Activated CD8-positive, alpha-beta memory T cell treated with anti-CD3 and anti-CD28 coated beads for 24 hours (primary cell): Measurements from ENCODE around the gene FAM114A1.
"Not testable (repeated sequence)": the region's sequence is repeated elsewhere in the genome, so short reads cannot be mapped to it uniquely, and the experiment has no call there.

Experiments
- DNase-seq: peaks from one replicate; pipeline ENCODE4 v3.0.0-alpha.2; 2020

FAM114A1 gene

DNA sequence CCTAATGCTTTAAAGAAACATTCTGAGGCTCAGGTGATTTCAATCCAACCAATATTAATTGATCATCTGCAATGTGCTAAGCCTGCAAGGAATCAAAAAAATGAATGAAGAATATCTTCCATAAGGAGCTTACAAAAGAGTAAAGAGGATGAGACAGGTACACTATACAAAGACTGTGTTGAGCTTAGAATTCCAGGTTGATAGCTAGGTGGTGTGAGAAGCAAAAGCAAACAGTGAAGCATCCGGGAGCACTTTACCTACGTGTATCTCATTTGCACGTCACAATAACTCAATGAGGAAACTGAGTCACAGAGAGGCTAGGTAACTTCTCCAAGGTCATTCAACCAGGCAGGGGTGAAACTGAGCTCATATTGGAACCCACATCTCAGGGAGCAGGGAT, 37.1 kb downstream of the FAM114A1 start:
- no peak for DNase-seq

DNA sequence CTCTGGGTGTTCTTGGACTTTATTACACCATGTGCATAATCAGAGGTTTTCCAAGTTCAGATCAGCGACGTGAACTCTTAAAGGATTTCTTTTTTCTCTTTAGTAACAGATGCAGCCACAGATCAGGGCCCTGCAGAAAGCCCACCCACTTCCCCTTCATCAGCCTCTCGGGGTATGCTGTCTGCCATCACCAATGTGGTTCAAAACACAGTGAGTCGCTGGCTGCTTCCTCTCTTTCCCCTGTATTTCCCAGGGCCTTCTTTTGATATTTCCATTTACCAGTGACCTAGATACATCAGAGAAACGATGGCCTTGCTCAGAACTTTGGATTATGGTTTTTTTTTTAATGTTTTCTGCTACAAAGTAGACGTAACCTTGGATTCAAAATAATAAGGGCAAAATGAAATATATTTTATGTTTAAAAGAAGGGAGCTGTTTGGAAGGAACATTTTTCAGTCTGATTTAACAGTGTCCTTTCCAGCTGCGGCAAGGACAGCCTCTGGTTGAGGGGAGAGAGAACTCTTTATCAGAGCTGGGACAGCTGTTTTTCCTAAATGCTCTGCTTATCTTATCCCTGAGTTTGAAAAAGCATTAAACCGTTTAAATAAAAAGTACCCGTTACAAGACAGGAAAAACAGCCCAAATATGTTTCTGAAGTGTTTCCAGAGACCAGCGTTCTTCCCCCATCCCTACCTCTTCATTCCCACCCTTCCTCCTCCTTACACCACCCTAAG, 38.2 kb downstream of the FAM114A1 start:
- no peak for DNase-seq

DNA sequence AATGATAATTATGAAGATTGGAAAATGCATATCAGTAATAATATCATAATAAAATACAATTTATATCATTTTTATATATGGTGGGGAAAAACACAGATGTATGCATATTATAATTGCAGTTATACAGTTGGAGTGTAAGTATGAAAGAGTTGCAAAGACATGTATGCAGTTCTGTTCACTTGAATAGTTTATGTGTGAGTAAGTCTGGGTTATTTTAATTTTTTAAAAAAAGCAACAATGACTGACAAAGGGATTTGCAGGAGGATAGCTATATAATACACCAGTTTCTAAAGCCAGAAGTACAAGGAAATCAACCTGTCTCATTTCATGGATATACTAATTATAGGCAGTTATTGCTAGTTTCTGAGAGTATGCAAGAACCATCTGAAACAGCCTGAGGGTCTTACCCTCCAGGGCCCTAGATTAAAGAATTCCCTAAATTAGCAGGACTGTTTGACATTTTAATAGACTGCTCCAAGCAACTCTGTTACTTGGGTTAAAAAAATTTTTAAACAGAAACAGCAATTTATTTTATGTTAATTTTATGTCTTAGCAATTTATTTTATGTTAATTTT, 40.2 kb downstream of the FAM114A1 start:
- no peak for DNase-seq

DNA sequence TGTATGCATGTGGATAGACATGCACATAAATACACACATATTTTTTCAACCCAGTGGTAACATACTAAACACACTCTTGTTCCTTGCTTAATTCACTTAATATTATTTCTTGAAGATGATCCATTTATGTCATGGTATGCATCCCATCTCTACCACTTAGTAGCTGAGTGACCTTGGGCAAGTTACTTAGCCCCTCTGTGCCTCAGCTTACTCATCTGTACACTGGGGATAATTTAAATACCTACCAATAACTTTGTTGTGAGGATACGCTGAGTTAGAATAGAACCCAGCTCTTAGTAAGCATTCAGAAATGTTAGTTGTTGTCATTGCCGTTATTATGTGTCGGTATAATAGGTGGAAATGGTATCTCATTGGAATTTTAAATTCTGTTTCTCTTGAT, 41.4 kb downstream of the FAM114A1 start:
- DNase-seq: no peak

DNA sequence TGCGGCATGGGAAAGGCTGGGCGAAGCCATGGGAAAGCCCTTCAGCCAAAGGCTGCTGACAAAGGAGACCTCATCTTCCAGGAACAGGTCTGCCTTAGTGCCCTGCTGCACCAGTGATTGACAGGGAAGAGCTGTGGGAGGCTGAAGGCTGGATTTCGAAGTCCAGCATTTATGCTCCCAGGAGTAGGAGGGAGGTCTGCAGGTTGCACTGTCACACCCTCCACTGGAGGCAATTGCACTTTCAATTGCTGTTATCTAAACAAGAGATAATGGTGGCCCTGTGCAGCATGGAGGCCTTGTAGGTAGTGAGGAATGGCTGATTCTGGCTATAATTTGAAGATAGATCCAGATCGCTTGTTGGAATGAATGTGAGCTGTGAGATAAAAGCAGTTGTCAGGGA, 43.7 kb downstream of the FAM114A1 start:
- DNase-seq: no peak

DNA sequence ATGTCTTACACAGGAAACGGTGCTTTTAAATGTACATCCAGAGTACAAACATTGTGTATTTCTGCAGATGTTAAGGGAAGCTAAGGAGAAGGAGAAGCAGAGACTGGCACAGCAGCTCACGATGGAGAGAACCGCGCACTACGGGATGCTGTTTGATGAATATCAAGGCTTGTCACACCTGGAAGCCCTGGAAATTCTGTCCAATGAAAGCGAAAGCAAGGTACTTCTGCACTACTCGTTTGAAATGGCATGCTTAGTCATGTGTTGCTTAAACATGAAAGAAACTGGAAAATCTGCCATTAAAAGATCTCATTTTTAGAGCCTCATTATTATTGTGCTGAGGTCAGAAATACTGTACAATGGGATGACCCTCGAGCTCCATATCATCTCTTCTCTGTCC, 47.2 kb downstream of the FAM114A1 start:
- DNase-seq: no peak

DNA sequence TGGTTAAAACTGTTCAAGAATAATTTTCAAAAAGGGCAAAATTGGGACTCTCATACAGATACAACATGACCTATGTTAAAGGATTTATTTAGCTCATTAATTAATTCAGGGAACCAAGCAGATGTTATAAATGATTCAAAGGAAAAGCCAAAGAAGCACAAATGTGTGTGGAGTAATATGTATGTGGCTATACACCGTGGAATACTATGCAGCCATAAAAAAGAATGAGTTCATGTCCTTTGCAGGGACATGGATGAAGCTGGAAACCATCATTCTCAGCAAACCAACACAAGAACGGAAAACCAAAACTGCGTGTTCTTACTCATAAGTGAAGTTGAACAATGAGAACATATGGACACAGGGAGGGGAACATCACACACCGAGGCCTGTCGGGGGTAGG, 48.7 kb downstream of the FAM114A1 start:
- not testable (repeated sequence) for DNase-seq

DNA sequence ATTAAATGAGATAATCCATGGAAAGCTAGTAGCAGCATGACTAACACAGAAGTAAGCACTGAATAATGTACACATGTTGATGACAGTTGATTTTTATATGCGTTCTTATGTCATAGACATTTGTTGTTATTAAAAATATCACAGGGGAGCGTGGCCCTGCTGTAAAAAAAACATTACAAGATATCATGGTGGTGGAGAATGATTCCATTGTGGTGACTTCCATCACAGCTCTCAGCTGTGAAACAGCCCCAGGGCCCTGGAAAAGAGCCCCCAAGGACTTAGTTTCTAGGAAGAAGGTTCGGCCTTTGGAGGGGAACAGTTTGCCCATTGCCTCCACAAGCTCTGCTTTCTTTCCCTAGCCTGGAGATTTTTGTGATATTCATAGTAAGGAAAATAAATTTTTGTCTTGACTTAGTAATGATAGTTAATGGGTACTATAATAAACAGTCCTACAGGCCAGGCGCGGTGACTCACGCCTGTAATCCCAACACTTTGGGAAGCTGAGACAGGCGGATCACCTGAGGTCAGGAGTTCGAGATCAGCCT, 49.9 kb downstream of the FAM114A1 start:
- no peak for DNase-seq

DNA sequence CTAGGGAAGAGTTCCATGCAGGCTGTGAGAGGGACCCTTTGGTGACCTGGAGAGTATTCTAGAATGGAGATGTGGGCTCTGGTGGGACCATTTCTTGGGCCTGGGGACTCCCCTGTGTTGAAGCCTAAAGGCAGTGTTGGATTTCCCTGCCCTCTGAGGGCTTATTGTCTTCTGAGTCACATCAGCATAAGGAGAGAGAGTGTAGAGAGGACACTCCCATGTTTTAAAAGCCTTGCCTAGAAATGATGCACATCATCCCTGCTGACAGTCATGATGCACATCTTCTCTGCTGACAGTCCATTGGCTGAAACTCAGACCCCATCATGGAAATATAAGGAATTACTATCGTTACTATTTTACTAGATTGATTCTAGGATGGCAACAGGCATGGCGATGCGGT, 51.9 kb downstream of the FAM114A1 start:
- no peak for DNase-seq

DNA sequence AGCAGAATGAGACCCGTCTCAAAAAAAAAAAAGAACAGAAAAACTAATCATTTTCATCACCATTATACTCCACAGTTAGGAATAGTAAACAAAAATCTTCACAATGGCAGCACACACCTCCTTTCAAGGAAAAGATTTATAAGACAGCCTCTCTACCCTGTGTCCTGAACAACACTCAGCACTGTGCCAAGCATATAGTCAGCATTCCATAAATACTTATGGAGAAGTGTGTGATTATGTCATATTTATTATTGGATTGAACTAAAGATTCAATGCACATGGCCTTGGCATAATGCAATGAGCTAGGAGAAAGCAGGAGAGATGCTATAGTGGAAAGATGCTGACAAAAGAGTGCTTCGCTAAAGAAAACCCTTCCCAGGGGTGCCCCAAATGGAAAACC, 52.6 kb downstream of the FAM114A1 start:
- DNase-seq: no peak

DNA sequence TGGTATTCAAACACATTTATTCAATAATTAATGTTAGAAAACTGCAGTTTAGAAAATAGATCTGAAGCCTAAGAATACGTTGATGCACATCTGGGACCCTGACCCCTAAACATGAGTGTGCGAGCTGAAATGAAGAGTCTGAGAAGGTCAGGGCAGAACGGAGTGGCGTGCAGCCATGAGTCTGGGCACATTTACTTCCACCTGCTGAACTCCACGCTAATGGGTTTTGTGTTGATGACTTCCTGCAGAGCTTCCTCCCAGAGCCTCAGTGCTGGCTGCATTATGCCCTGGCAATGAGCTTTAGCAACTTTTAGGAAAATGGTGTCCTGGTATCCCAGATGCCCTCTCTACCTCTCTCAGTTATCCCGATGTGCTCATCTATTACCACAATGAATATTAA, 53.1 kb downstream of the FAM114A1 start:
- no peak for DNase-seq

DNA sequence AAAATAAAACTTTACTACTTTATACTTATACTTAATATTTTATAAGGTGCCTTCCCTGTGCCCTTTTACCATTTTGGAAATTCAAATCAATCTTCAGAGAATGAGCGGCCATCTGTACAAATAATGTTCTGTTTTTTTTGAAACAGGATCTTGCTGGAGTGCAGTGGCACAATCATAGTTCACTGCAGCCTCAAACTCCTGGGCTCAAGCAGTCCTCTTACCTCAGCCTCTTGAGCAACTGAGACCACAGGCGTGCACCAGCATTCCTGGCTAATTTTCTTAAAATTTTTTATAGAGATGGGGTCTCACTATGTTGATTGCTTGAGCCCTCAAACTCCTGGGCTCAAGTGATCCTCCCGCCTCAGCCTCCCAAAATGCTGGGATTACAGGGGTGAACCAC, 53.5 kb downstream of the FAM114A1 start:
- DNase-seq: no peak

DNA sequence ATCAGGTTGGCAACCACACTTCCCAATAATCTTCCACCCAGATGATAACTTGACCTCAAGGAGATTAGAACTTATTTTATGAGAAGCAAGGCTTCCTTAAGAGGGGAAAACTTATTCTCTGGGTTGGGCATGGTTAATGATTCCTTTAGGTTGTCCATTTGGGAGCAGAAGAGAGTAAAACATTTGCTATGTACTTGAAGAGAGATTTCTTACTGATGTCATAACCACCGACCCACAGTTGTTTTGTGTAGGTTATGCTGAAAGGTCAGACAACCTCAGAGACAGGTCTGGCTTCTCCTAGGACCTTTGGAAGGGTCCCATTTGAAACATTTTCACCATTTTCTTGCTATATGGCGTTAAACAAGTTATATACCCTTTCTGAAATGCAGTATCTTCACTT, 56.1 kb downstream of the FAM114A1 start:
- no peak for DNase-seq

DNA sequence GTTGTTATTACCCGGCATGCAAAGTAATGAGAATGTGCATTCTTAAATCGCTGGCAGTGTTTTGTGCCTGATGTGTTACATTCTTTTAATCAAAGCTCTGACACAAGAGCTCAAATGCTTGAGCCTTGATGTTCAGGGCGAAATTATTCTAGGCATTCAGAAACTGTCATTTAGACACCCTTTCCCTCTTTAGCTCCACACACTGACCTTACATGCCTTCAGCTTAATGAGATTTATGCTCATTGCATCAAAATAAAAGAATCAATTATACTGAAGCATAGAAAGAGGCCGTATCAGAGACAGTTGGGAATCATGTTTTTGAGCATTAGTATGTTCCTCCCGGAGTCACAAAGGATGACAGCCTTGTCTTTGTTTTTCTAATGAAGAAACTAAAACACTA, 56.7 kb downstream of the FAM114A1 start:
- no peak for DNase-seq

DNA sequence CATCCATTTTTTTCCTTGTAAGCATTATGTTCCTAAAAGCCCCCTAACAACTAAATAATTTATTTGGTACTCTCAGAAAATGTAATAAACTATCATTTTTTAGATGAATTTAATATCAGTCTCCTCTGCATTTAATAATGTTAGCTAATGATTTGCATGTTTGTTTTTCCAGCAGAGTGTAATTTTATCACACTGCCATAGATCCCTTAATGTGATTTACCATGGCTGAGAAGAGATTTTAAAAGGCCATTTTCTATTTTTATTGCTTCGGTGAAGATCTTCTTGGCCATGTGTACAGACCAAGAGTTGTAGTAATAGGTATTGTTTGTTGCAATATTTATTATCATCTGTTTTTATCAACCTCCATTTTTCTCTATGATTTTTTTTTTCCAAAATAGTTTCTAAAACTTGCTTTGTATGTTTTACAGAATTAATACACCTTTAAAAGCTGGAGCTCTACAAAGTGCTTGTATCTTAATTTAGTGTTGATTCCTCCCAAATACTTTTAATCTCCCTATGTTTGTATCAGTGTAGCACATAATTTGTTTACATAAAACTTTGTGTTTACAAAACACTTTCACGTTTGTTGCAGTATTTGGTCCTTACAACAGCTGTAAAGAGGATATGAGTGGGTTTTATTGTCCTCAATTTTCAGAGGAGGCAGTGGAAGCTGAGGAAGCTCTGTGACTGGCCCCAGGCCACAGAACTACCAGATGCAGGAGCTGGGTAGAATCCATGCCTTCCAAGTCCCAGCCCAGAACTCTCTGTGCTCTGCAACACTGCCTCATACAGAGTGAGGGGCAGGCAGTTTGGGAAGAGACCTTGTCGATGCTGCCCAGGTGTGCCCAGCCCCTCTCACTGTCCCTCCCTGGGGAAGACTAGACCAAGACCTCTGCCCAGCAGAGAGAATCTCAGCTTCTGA, 58.1 kb downstream of the FAM114A1 start:
- DNase-seq: no peak

DNA sequence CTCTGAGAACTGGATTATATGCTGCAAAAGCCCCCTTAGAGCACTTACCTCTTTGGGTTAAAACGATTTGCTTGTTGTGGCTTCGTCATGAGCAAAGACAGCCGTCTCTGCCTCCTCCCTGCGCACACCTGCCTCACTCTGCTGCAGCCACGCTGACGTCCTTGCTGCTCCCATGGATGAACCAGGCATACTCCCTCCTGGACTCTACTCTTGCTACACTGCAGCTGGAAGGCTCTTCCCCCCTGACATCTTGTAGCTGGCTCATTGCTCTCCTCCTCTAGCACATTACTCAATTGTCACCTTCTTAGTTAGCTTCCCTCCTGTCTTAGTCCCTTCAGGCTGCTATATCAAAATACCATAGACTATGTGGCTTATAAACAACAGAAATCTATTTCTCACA, 59.3 kb downstream of the FAM114A1 start:
- DNase-seq: no peak

DNA sequence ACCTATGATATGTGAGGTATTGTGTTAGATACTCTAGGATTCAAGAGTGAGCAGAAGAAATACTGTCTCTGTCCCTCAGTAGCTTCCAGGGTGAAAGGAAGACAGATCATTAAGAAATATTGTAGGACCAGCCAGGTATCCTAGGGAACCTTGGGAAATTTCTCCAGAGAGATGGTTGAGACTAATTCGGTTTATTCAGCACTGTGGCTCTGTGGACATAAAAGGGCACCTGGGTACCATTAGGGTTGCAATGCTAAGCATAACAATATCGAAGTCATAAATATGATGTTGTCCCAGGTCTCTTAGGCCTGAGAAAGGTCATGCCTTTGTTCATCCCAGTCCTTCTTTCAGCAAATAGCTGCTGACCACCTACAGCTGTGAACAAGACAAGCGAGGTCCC, 61.0 kb downstream of the FAM114A1 start:
- DNase-seq: no peak

DNA sequence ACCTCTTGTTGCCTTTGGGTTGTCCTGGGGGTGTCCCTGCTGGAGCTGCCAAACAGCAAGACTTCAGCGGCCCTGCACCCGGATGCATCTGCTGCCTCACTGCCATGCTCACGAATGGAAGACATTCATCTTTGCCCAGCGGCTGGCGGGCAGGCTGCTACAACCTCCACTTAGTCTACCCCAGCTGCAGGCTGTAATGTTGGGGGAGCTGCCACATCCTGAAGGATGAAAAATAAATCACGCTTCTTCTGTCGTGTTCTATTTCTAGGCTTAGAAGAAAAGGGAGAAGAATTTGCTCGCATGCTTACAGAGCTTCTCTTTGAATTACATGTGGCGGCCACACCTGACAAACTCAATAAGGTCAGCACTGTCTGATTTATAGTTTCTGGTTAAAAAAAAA, 61.4 kb downstream of the FAM114A1 start:
- DNase-seq: no peak

DNA sequence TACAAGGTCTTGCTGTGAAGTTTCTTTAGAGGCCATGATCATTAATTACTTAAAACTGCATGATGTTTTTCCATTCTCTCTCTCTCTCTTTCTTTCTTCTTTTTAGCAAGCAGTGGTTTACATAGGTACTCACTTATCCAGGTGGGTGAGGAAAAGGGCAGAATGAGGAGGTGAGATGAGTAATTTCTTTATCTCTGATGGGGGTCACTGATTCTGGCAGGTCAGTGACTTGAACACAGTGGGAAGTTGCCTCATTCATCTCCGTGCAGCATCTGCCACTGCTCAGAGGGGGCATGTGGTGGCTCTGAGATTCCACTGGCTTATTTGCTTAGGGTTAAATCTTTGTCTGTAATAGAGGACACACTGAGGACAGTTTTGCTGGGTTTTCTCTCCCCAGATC, 62.6 kb downstream of the FAM114A1 start:
- DNase-seq: no peak

DNA sequence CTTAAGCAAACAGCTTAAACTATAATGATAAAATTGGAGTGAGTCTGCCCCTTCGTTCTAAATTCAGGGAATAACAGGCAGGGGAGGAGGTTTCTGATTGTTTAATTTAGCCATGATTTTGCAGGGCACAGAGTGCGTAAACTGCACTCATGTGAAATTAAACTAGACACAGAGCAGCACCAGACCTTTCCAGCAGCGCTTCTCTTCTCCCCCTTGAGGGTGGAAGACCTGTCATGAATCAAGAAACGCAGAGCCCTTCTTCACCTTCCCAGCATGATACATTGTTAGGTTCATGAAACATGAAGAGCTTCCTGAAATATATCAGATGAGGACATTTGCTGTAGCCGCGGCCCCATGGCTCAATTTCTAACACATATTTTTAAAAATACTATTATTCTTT, 63.1 kb downstream of the FAM114A1 start:
- no peak for DNase-seq

DNA sequence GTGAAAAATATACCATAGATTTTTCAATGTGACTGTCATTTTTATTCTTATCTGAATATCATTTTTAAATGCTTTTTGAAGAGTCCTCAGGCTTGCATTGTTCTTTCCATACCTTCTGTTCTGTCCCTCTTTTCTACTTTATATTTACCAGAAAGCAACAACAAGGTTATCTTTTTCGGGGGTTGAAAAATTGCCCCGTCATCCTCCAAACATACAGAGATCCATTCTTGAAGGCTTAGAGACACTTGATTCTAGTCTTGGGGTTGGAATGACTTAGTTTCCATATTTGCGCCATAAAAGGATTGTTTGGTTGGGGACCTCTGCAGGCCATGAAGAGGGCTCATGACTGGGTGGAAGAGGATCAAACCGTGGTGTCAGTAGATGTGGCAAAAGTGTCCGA, 63.5 kb downstream of the FAM114A1 start:
- DNase-seq: no peak

DNA sequence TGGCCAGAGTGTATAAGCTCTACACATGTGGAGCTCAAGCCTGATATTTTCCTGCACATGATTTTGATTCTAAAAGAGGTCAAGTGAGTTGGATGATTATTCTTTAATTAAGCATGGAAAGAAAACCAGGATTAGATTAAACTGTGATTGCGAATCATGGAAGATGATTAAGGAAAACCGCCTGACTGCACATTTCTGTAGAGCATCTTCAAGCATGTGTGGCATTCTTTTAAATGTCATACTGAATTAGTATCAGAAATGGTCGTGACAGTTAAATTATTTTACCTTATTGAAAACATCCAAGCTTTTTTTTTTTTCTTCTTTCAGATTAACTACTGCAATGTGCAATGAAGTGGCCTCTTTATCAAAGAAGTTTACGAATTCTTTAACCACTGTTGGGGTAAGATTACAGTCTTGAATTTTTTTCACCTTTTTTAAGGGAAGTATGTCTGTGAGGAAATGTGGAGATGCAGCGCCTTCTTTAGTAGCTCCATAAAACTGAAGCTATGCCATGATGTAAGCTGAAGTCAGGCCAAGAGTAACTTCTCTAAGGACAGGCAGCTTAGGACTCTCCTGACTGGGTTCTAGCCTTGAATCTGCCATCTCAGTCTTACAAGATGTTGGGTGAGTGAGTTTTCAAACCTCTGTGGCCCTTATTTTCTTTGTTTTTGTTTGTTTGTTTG, 67.9 kb downstream of the FAM114A1 start:
- DNase-seq: no peak

DNA sequence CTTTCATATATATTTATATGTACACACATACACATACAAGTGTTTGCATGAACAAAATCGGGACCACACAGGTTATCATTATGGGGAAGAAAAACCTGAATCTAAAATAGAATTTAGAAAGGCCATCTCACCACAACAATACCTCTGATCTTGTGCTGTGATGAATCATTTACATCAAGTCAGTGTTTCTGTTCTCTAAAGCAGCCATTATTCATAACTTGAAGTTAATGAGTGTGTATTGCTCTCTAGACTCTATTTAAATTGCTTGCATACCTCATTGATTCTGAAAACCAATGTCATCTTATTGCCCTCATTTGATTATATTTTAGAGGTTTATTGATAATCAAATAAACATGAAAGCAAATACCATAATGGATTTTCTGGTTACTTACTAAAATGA, 71.6 kb downstream of the FAM114A1 start:
- no peak for DNase-seq
